OCI-LY3 (cell line): Measurements from ENCODE around the gene RPL31.

Experiments
- H2AFZ ChIP-seq: fragments of 200-600, 300-600 bp; shearing (Covaris generic); 2 replicates; pipeline ENCODE4 v1.6.0; 2014; ENCODE audit warnings: antibody characterized with exemption, low read depth, low read length
- H3K27ac ChIP-seq: fragments of 200-600, 300-600 bp; sonication (generic); 2 replicates; pipeline ENCODE4 v1.5.1; 2014; ENCODE audit warnings: mild to moderate bottlenecking, low read length, moderate library complexity, mixed read lengths
- H3K27me3 ChIP-seq: fragments of 200-600, 300-600 bp; sonication (generic); 2 replicates; pipeline ENCODE4 v1.6.1; 2014; ENCODE audit warnings: low read depth, low read length, mixed read lengths
- H3K36me3 ChIP-seq: fragments of 200-600, 300-600 bp; sonication (generic); replicated peaks from 2 replicates; pipeline ENCODE3; 2014; ENCODE audit warnings: low read depth, low read length, mixed read lengths
- H3K4me1 ChIP-seq: fragments of 300-600, 200-600 bp; sonication (generic); 2 replicates; pipeline ENCODE4 v1.6.1; 2014; ENCODE audit warnings: low read length, mixed read lengths
- H3K4me2 ChIP-seq: fragments of 200-600, 300-600 bp; sonication (generic); 2 replicates; pipeline ENCODE4 v1.6.1; 2014; ENCODE audit warnings: low read length, mixed read lengths
- H3K4me3 ChIP-seq: fragments of 300-600, 200-600 bp; sonication (generic); 2 replicates; pipeline ENCODE4 v1.5.1; 2014; ENCODE audit warnings: antibody characterized with exemption, mild to moderate bottlenecking, low read length, moderate library complexity
- H3K79me2 ChIP-seq: fragments of 300-600, 200-600 bp; shearing (Covaris generic); 2 replicates; pipeline ENCODE4 v1.6.1; 2014; ENCODE audit warnings: mild to moderate bottlenecking, low read length, mixed read lengths
- H3K9ac ChIP-seq: fragments of 300-600, 200-600 bp; shearing (Covaris generic); 2 replicates; pipeline ENCODE4 v1.6.0; 2014; ENCODE audit warnings: mild to moderate bottlenecking, low read length, moderate library complexity
- H3K9me3 ChIP-seq: fragments of 200-600, 300-600 bp; shearing (Covaris generic); 2 replicates; pipeline ENCODE4 v1.6.1; 2014; ENCODE audit warnings: low read length, mixed read lengths; ENCODE audit not compliant: insufficient read depth
- H4K20me1 ChIP-seq: fragments of 200-600, 300-600 bp; sonication (generic); 2 replicates; pipeline ENCODE4 v1.6.1; 2016; ENCODE audit warnings: low read length, mixed read lengths; ENCODE audit not compliant: insufficient read depth
- CTCF ChIP-seq: fragments of 200-600, 300-600 bp; sonication (generic); IDR thresholded peaks from 2 replicates; pipeline ENCODE4 v1.5.1; 2014; ENCODE audit warnings: antibody characterized with exemption, low read length, low read depth
- EZH2phosphoT487 ChIP-seq: fragments of 200-600 bp; shearing (Covaris generic); IDR thresholded peaks from 2 replicates; pipeline ENCODE4 v1.6.1; 2018; ENCODE audit warnings: antibody characterized with exemption, mixed run types, low read depth

The RPL31 gene

DNA sequence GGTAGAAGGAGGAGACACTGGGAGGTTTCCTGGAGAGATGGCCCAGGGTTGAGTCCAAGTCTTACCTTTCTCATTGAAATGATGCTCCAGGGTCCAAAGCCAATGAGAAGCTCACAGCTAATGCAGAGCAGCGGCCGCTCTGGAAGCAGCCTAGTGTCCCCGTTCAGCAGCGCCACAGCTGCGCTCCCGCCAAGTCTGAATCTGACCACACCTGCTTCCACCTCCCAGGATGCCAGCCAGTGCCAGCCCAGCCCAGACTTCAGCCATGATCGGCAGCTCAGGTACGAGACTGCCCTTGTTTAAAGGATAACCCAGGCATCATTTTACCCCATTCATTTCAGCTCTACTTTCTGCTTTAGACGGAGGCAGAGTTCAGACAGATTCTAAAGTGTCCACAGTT, 11.9 kb upstream of the RPL31 start:
- H3K36me3 ChIP-seq: no peaks in the 10 kb centered on the region
- TF ChIP-seq EZH2phosphoT487 (no peak), CTCF (no peak)
- peaks cover 9% of the 10 kb centered on the region; the same call in 1 of the 2 replicates for H3K4me1 ChIP-seq
- no peak overlapping the region for H3K4me3 ChIP-seq
- H3K9me3 ChIP-seq: no peaks in the 10 kb centered on the region
- no peak overlapping the region for H3K27ac ChIP-seq
- H3K9ac ChIP-seq: no peak overlapping the region
- H2AFZ ChIP-seq: no peak overlapping the region
- H3K79me2 ChIP-seq: no peaks in the 10 kb centered on the region
- no peaks in the 10 kb centered on the region for H3K27me3 ChIP-seq
- H4K20me1 ChIP-seq: no peaks in the 10 kb centered on the region
- no peak overlapping the region for H3K4me2 ChIP-seq

- Histone ChIP-seq H4K20me1 (no peaks in the 10 kb centered on the region), H3K4me3 (no peak overlapping the region), H3K27ac (no peak overlapping the region), H3K27me3 (no peaks in the 10 kb centered on the region), H2AFZ (no peak overlapping the region), H3K36me3 (no peaks in the 10 kb centered on the region), H3K4me1 (peaks cover 9% of the 10 kb centered on the region; the same call in 1 of the 2 replicates), H3K79me2 (no peaks in the 10 kb centered on the region), H3K4me2 (no peak overlapping the region), H3K9ac (no peak overlapping the region), H3K9me3 (no peaks in the 10 kb centered on the region)
- TF ChIP-seq EZH2phosphoT487: no peak
- TF ChIP-seq CTCF: no peak
Measured at GRCh38 chr2:100990650-100991403, 11.3 kb upstream of the RPL31 start.

GRCh38 chr2:100991404-100991773, 10.7 kb upstream of the RPL31 start:
- no peak overlapping the region for H3K9ac ChIP-seq
- no peaks in the 10 kb centered on the region for H3K36me3 ChIP-seq
- peaks cover 9% of the 10 kb centered on the region; the same call in 1 of the 2 replicates for H3K4me1 ChIP-seq
- no peak overlapping the region for H3K4me3 ChIP-seq
- H3K4me2 ChIP-seq: no peak overlapping the region
- no peak overlapping the region for H2AFZ ChIP-seq
- H3K27ac ChIP-seq: no peak overlapping the region
- no peaks in the 10 kb centered on the region for H4K20me1 ChIP-seq
- no peaks in the 10 kb centered on the region for H3K27me3 ChIP-seq
- no peak for TF ChIP-seq CTCF
- no peak for TF ChIP-seq EZH2phosphoT487
- H3K9me3 ChIP-seq: no peaks in the 10 kb centered on the region
- H3K79me2 ChIP-seq: no peaks in the 10 kb centered on the region

GRCh38 chr2:100992262-100992661, 9.8 kb upstream of the RPL31 start:
- Histone ChIP-seq H3K4me3 (no peak overlapping the region), H3K27ac (no peak overlapping the region), H3K36me3 (no peaks in the 10 kb centered on the region), H3K4me2 (peak overlapping the region; percentile 1; the same call in 1 of the 2 replicates), H3K9me3 (no peaks in the 10 kb centered on the region), H3K27me3 (no peaks in the 10 kb centered on the region), H3K9ac (no peak overlapping the region), H2AFZ (no peak overlapping the region), H4K20me1 (no peaks in the 10 kb centered on the region), H3K79me2 (no peaks in the 10 kb centered on the region), H3K4me1 (peaks cover 9% of the 10 kb centered on the region; the same call in 1 of the 2 replicates)
- TF ChIP-seq EZH2phosphoT487: no peak
